ENCODE measurements around the gene LTBP3.

- TF ChIP-seq CTCF (IDR thresholded peaks at IDR 0.05; ENCODE audit: poor library complexity, severe bottlenecking) (no peak), TAF1 (IDR thresholded peaks at IDR 0.05; ENCODE audit: low read depth) (no peak), POLR2AphosphoS5 (IDR thresholded peaks at IDR 0.05) (no peak), REST (IDR thresholded peaks at IDR 0.05; ENCODE audit: borderline replicate concordance) (no peak), EZH2 (IDR thresholded peaks at IDR 0.05; ENCODE audit: borderline replicate concordance, insufficient read depth, low read length, poor library complexity, severe bottlenecking) (no peak)
Observed at GRCh38 chr11:65499713-65500386, 58.3 kb downstream of the LTBP3 start.

Data from neural cell (in vitro differentiated cells).